Neural cell (in vitro differentiated cells): ENCODE results near the gene SPINK6. TPM values are rescaled to one million over a fixed set of nuclear protein-coding genes. Genes with fewer than 3 reads are reported as not detected.

Experiments used
- H2AFZ ChIP-seq: fragments of 200-600, 300-800 bp; sonication (generic), shearing (Covaris generic); 2 replicates; pipeline ENCODE4 v1.6.0; 2014; ENCODE audit warnings: low read depth, mild to moderate bottlenecking, antibody characterized with exemption, low read length, moderate library complexity
- H3F3A ChIP-seq: fragments of 200-600 bp; shearing (Covaris generic); 2 replicates; pipeline ENCODE4 v1.6.1; 2016; ENCODE audit warnings: mild to moderate bottlenecking, moderate library complexity, mixed read lengths, antibody characterized with exemption, low read length; ENCODE audit not compliant: insufficient read depth, poor library complexity, severe bottlenecking
- H3K27ac ChIP-seq: fragments of 200-600, 300-800 bp; sonication (generic), shearing (Covaris generic); 2 replicates; pipeline ENCODE4 v1.5.1; 2014; ENCODE audit warnings: mild to moderate bottlenecking, low read length, moderate library complexity
- H3K27me3 ChIP-seq: fragments of 300-800, 200-600 bp; sonication (generic), shearing (Covaris generic); 2 replicates; pipeline ENCODE4 v1.6.0; 2014; ENCODE audit warnings: mild to moderate bottlenecking, low read depth, low read length, moderate library complexity; ENCODE audit not compliant: insufficient read depth
- H3K36me3 ChIP-seq: fragments of 300-800, 200-600 bp; sonication (generic), shearing (Covaris generic); 2 replicates; pipeline ENCODE4 v1.5.1; 2014; ENCODE audit warnings: mild to moderate bottlenecking, antibody characterized with exemption, low read length, moderate library complexity; ENCODE audit not compliant: insufficient read depth
- H3K4me2 ChIP-seq: fragments of 300-800, 200-600 bp; sonication (generic), shearing (Covaris generic); 2 replicates; pipeline ENCODE4 v1.6.0; 2014; ENCODE audit warnings: mild to moderate bottlenecking, low read length
- H3K4me3 ChIP-seq: fragments of 300-800, 200-600 bp; sonication (generic), shearing (Covaris generic); 2 replicates; pipeline ENCODE4 v1.5.1; 2014; ENCODE audit warnings: mild to moderate bottlenecking, low read length, moderate library complexity
- H3K79me2 ChIP-seq: fragments of 200-600 bp; shearing (Covaris generic); replicated peaks from 2 replicates; pipeline ENCODE4 v1.6.0; 2014; ENCODE audit warnings: mild to moderate bottlenecking, low read length, moderate library complexity; ENCODE audit not compliant: insufficient read depth
- H3K9ac ChIP-seq: fragments of 300-800, 200-600 bp; sonication (generic), shearing (Covaris generic); 2 replicates; pipeline ENCODE4 v1.6.1; 2016; ENCODE audit warnings: mild to moderate bottlenecking, low read length, mixed read lengths
- H3K9me2 ChIP-seq: fragments of 200-600 bp; shearing (Covaris generic); 2 replicates; pipeline ENCODE4 v1.6.1; 2016; ENCODE audit warnings: mild to moderate bottlenecking, low read length, mixed read lengths; ENCODE audit not compliant: insufficient read depth
- H3K9me3 ChIP-seq: fragments of 200-600, 300-800 bp; sonication (generic), shearing (Covaris generic); 2 replicates; pipeline ENCODE4 v1.6.1; 2016; ENCODE audit warnings: mild to moderate bottlenecking, mixed run types, low read length, moderate library complexity, mixed read lengths
- H4K20me1 ChIP-seq: fragments of 200-600 bp; shearing (Covaris generic); 2 replicates; pipeline ENCODE4 v1.6.1; 2016; ENCODE audit warnings: mild to moderate bottlenecking, mixed run types; ENCODE audit not compliant: insufficient read depth
- EP300 ChIP-seq: fragments of 450-650 bp; conservative IDR thresholded peaks from 2 replicates; pipeline ENCODE4 v1.6.1; 2014; ENCODE audit warnings: antibody characterized with exemption, mild to moderate bottlenecking, moderate library complexity; ENCODE audit not compliant: poor library complexity, severe bottlenecking
- EZH2 ChIP-seq: fragments of 200-600, 300-800 bp; shearing (Covaris generic), sonication (generic); IDR thresholded peaks from 2 replicates; pipeline ENCODE4 v1.6.1; 2014; ENCODE audit warnings: antibody characterized with exemption, low read length, borderline replicate concordance, mild to moderate bottlenecking; ENCODE audit not compliant: insufficient read depth, poor library complexity, severe bottlenecking
- MXI1 ChIP-seq: fragments of 450-650 bp; conservative IDR thresholded peaks from 2 replicates; pipeline ENCODE4 v1.6.1; 2014; ENCODE audit warnings: antibody characterized with exemption, mild to moderate bottlenecking; ENCODE audit not compliant: poor library complexity, severe bottlenecking
- POLR2AphosphoS5 ChIP-seq: IDR thresholded peaks from 2 replicates; pipeline ENCODE4 v1.6.1; 2012
- RAD21 ChIP-seq: fragments of 450-650 bp; conservative IDR thresholded peaks from 2 replicates; pipeline ENCODE4 v1.6.1; 2014; ENCODE audit warnings: antibody characterized with exemption, mild to moderate bottlenecking, moderate library complexity
- SMC3 ChIP-seq: fragments of 450-650 bp; conservative IDR thresholded peaks from 2 replicates; pipeline ENCODE4 v1.6.1; 2014; ENCODE audit warnings: antibody characterized with exemption, mild to moderate bottlenecking, moderate library complexity; ENCODE audit not compliant: poor library complexity
- TAF1 ChIP-seq: IDR thresholded peaks from 2 replicates; pipeline ENCODE4 v1.6.1; 2012; ENCODE audit warnings: low read depth
- polyA plus RNA-seq: library from polyadenylated mRNA; depleted of rRNA; stranded (reverse); fragments of >200 nt; gene quantifications from 2 replicates; pipeline ENCODE4 v1.2.3, GENCODE V29; 2014
- TF ChIP-seq, protein P1 (sequence below): IDR thresholded peaks from 2 replicates; pipeline ENCODE4 v1.6.1; 2012; ENCODE audit warnings: borderline replicate concordance
- TF ChIP-seq, protein P2 (sequence below): fragments of 450-650 bp; IDR thresholded peaks from 2 replicates; pipeline ENCODE4 v1.5.1; 2014; ENCODE audit warnings: antibody characterized with exemption, mild to moderate bottlenecking, moderate library complexity; ENCODE audit not compliant: poor library complexity, severe bottlenecking

Gene SPINK6
- polyA plus RNA-seq, 1 donor from 2014 or later: not detected

DNA sequence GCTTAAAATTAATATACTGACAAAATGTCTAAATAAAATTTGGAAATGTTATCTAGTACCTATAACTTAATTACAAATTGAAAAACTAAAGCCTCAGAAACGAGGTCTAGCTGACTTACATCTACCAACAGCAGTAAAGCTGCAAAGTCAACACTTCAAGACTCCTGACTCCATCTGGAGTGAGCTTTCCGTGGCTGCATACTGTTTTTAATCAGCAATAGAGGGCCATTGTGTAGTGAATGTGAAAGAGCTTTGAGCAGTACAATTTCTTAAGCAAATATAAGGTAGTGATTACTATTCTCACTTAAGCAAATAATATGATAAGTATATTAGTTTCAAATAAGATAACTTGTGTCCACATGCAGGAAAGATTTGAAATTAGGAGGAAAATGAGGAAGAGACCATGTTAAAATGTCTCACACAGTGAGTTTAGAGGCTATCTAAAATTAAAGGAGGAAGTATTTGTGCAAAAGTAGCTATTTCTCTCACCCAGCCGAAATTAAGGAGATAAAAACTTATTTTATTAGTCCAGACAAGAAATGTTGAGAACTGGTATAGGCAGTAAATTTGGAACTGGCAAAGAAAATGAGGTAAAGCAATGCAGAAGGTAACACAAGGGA is 6.4 kb downstream of the SPINK6 start:
- Histone ChIP-seq H2AFZ (no peak overlapping the region), H3K9me2 (no peaks in the 10 kb centered on the region), H3K36me3 (no peaks in the 10 kb centered on the region), H3F3A (no peaks in the 10 kb centered on the region), H3K79me2 (no peaks in the 10 kb centered on the region), H3K9ac (no peak overlapping the region), H3K27ac (no peak overlapping the region), H3K4me3 (no peak overlapping the region), H4K20me1 (no peaks in the 10 kb centered on the region), H3K9me3 (no peaks in the 10 kb centered on the region), H3K4me2 (no peak overlapping the region), H3K27me3 (no peaks in the 10 kb centered on the region)
- TF ChIP-seq RAD21: no peak
- no peak for TF ChIP-seq EP300
- no peak for TF ChIP-seq TAF1
- TF ChIP-seq EZH2: no peak
- TF ChIP-seq, protein P1, sequence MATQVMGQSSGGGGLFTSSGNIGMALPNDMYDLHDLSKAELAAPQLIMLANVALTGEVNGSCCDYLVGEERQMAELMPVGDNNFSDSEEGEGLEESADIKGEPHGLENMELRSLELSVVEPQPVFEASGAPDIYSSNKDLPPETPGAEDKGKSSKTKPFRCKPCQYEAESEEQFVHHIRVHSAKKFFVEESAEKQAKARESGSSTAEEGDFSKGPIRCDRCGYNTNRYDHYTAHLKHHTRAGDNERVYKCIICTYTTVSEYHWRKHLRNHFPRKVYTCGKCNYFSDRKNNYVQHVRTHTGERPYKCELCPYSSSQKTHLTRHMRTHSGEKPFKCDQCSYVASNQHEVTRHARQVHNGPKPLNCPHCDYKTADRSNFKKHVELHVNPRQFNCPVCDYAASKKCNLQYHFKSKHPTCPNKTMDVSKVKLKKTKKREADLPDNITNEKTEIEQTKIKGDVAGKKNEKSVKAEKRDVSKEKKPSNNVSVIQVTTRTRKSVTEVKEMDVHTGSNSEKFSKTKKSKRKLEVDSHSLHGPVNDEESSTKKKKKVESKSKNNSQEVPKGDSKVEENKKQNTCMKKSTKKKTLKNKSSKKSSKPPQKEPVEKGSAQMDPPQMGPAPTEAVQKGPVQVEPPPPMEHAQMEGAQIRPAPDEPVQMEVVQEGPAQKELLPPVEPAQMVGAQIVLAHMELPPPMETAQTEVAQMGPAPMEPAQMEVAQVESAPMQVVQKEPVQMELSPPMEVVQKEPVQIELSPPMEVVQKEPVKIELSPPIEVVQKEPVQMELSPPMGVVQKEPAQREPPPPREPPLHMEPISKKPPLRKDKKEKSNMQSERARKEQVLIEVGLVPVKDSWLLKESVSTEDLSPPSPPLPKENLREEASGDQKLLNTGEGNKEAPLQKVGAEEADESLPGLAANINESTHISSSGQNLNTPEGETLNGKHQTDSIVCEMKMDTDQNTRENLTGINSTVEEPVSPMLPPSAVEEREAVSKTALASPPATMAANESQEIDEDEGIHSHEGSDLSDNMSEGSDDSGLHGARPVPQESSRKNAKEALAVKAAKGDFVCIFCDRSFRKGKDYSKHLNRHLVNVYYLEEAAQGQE: no peak
- no peak for TF ChIP-seq MXI1
- TF ChIP-seq, protein P2, sequence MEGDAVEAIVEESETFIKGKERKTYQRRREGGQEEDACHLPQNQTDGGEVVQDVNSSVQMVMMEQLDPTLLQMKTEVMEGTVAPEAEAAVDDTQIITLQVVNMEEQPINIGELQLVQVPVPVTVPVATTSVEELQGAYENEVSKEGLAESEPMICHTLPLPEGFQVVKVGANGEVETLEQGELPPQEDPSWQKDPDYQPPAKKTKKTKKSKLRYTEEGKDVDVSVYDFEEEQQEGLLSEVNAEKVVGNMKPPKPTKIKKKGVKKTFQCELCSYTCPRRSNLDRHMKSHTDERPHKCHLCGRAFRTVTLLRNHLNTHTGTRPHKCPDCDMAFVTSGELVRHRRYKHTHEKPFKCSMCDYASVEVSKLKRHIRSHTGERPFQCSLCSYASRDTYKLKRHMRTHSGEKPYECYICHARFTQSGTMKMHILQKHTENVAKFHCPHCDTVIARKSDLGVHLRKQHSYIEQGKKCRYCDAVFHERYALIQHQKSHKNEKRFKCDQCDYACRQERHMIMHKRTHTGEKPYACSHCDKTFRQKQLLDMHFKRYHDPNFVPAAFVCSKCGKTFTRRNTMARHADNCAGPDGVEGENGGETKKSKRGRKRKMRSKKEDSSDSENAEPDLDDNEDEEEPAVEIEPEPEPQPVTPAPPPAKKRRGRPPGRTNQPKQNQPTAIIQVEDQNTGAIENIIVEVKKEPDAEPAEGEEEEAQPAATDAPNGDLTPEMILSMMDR: no peak
- TF ChIP-seq SMC3: no peak
- no peak for TF ChIP-seq POLR2AphosphoS5

DNA sequence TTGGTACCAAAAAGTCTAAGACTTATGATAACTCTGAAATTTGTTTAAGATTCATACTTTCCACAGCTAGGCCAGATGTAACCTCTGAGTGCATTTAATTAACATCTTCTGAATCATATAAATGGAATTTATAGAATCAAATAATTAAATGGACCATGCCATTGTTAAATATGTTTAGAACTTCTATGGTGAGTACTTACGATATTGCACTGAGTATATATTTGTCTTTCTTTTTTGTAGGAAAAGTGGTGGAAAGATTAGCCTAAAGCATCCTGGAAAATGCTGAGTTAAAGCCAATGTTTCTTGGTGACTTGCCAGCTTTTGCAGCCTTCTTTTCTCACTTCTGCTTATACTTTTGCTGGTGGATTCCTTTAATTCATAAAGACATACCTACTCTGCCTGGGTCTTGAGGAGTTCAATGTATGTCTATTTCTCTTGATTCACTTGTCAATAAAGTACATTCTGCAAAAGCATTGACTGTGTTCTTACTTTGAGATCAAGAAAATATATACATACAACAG is 11.9 kb downstream of the SPINK6 start:
- Histone ChIP-seq H3K36me3 (no peaks in the 10 kb centered on the region), H3K4me2 (no peak overlapping the region), H3K4me3 (no peak overlapping the region), H3K79me2 (no peaks in the 10 kb centered on the region), H3K27ac (no peak overlapping the region), H3F3A (no peaks in the 10 kb centered on the region), H3K27me3 (no peaks in the 10 kb centered on the region), H3K9ac (no peak overlapping the region), H3K9me2 (no peaks in the 10 kb centered on the region), H3K9me3 (no peaks in the 10 kb centered on the region), H2AFZ (no peak overlapping the region), H4K20me1 (no peaks in the 10 kb centered on the region)
- no peak for TF ChIP-seq POLR2AphosphoS5
- TF ChIP-seq SMC3: no peak
- TF ChIP-seq MXI1: no peak
- TF ChIP-seq EZH2: no peak
- TF ChIP-seq RAD21: no peak
- TF ChIP-seq, protein P2: no peak
- TF ChIP-seq EP300: no peak
- TF ChIP-seq TAF1: no peak
- TF ChIP-seq, protein P1: no peak
